H1 (cell line): ENCODE data around the gene TXN2. TPM values are rescaled to one million over a fixed set of nuclear protein-coding genes. Genes with fewer than 3 reads are reported as not detected.

Experiments
- CTCF ChIA-PET: fragments of 300-600 bp; sonication (Branson Sonifier 250); formaldehyde crosslinking; loops from one replicate; lab custom pipeline; 2021; ENCODE audit not compliant: partially characterized antibody; lab: Charles Lee
- POLR2A ChIA-PET: fragments of 300-600 bp; sonication (Branson Sonifier 250); formaldehyde crosslinking; loops from one replicate; lab custom pipeline; 2021; ENCODE audit warnings: inconsistent platforms; ENCODE audit not compliant: partially characterized antibody; lab: Charles Lee
- DNase-seq, 2 experiments: peaks; one replicate each; pipeline versions ENCODE4 v3.0.0 to v3.0.0-alpha.2; 2010 to 2022; ENCODE audit warnings: low spot score in 2 of 2, low read depth in 1 of 2, mixed read lengths in 1 of 2
- FAIRE-seq: peaks from 2 replicates; lab custom pipeline; 2011; peaks lifted over from hg19 to GRCh38; lab: Jason Lieb, UNC
- H2AFZ ChIP-seq: 2 replicates; pipeline ENCODE4 v1.8.1; 2012; ENCODE audit warnings: low read length, inconsistent platforms
- H2AK5ac ChIP-seq: 2 replicates; pipeline ENCODE4 v1.6.1; 2013; ENCODE audit warnings: low read depth, low read length
- H2BK120ac ChIP-seq: replicated peaks from 2 replicates; pipeline ENCODE3; 2013; ENCODE audit warnings: low read depth, low read length, inconsistent platforms
- H2BK12ac ChIP-seq: 2 replicates; pipeline ENCODE4 v1.6.1; 2013; ENCODE audit warnings: low read depth, low read length
- H2BK15ac ChIP-seq: 2 replicates; pipeline ENCODE4 v1.6.1; 2013; ENCODE audit warnings: low read length
- H2BK20ac ChIP-seq: 2 replicates; pipeline ENCODE4 v1.6.1; 2013; ENCODE audit warnings: low read length
- H2BK5ac ChIP-seq: 2 replicates; pipeline ENCODE4 v1.6.1; 2013; ENCODE audit warnings: low read depth, low read length
- H3K14ac ChIP-seq: 2 replicates; pipeline ENCODE4 v1.6.1; 2013; ENCODE audit warnings: inconsistent platforms; ENCODE audit not compliant: insufficient read length
- H3K18ac ChIP-seq: 2 replicates; pipeline ENCODE4 v1.6.1; 2013; ENCODE audit warnings: low read length; ENCODE audit errors: extremely low read depth
- H3K23ac ChIP-seq: 2 replicates; pipeline ENCODE4 v1.6.1; 2013; ENCODE audit warnings: inconsistent platforms; ENCODE audit not compliant: insufficient read length
- H3K23me2 ChIP-seq: 2 replicates; pipeline ENCODE4 v1.6.1; 2013; ENCODE audit warnings: low read depth, low read length
- H3K27ac ChIP-seq: 2 replicates; pipeline ENCODE4 v1.6.1; 2011; ENCODE audit warnings: low read depth, low read length, inconsistent platforms
- H3K27me3 ChIP-seq, 4 experiments: replicated peaks in 1 of 4; 1 replicate in 1 of 4; 2 replicates in 3 of 4; pipeline versions ENCODE4 v1.6.1 to v1.8.1; 2011 to 2013; ENCODE audit warnings: low read length in 3 of 4, mild to moderate bottlenecking in 3 of 4, inconsistent platforms in 2 of 4, mixed read lengths in 2 of 4, moderate library complexity in 1 of 4; ENCODE audit not compliant: control insufficient read depth in 3 of 4, insufficient read depth in 3 of 4; ENCODE audit errors: extremely low read depth in 1 of 4
- H3K36me3 ChIP-seq, 4 experiments: 2 replicates each; pipeline versions ENCODE4 v1.6.1 to v1.8.1; 2011 to 2013; ENCODE audit warnings: mild to moderate bottlenecking in 4 of 4, low read length in 3 of 4, moderate library complexity in 2 of 4, control low read depth in 1 of 4, inconsistent platforms in 1 of 4; ENCODE audit not compliant: insufficient read depth in 4 of 4, control insufficient read depth in 2 of 4
- H3K4ac ChIP-seq: replicated peaks from 2 replicates; pipeline ENCODE3; 2013; ENCODE audit warnings: low read length, low read depth, mixed read lengths, inconsistent platforms; ENCODE audit not compliant: insufficient read length
- H3K4me1 ChIP-seq, 4 experiments: replicated peaks in 1 of 4; 1 replicate in 1 of 4; 2 replicates in 3 of 4; pipeline versions ENCODE4 v1.6.1 to v1.8.1; 2011 to 2013; ENCODE audit warnings: low read length in 3 of 4, inconsistent platforms in 2 of 4, mixed read lengths in 1 of 4; ENCODE audit not compliant: insufficient read depth in 4 of 4, control insufficient read depth in 3 of 4
- H3K4me2 ChIP-seq, 2 experiments: 2 replicates each; pipeline versions ENCODE4 v1.6.1 to v1.8.1; 2011 to 2013; ENCODE audit warnings: low read depth in 2 of 2, low read length in 2 of 2, control low read depth in 1 of 2, inconsistent platforms in 1 of 2, mild to moderate bottlenecking in 1 of 2; ENCODE audit not compliant: insufficient read depth in 1 of 2
- H3K4me3 ChIP-seq, 4 experiments: fragments of 200-600, 300-600 bp in 1 of 4; sonication (generic), shearing (Covaris generic), sonication (Bioruptor Twin) in 1 of 4; 2 replicates each; pipeline versions ENCODE4 v1.5.1 to v1.8.1; 2011 to 2016; ENCODE audit warnings: low read length in 4 of 4, low read depth in 3 of 4, control low read depth in 2 of 4, inconsistent platforms in 2 of 4, mild to moderate bottlenecking in 2 of 4, mixed read lengths in 1 of 4, moderate library complexity in 1 of 4; ENCODE audit not compliant: insufficient read depth in 2 of 4; ENCODE audit errors: extremely low read depth in 1 of 4
- H3K56ac ChIP-seq: replicated peaks from 2 replicates; pipeline ENCODE3; 2013; ENCODE audit warnings: low read depth, mild to moderate bottlenecking, mixed read lengths, low read length, inconsistent platforms; ENCODE audit not compliant: insufficient read length
- H3K79me1 ChIP-seq: 2 replicates; pipeline ENCODE4 v1.6.1; 2013; ENCODE audit warnings: low read depth, low read length, control low read depth
- H3K79me2 ChIP-seq, 2 experiments: 2 replicates each; pipeline versions ENCODE4 v1.6.1 to v1.8.1; 2012 to 2013; ENCODE audit warnings: low read length in 2 of 2, mild to moderate bottlenecking in 2 of 2, inconsistent platforms in 1 of 2; ENCODE audit not compliant: insufficient read depth in 2 of 2, control insufficient read depth in 1 of 2
- H3K9ac ChIP-seq, 4 experiments: replicated peaks in 1 of 4; 1 replicate in 1 of 4; 2 replicates in 3 of 4; pipeline versions ENCODE4 v1.6.1 to v1.8.1; 2011 to 2013; ENCODE audit warnings: low read depth in 3 of 4, low read length in 3 of 4, control low read depth in 2 of 4, mild to moderate bottlenecking in 2 of 4, moderate library complexity in 2 of 4, inconsistent platforms in 1 of 4; ENCODE audit errors: extremely low read depth in 1 of 4
- H3K9me3 ChIP-seq, 2 experiments: 2 replicates each; pipeline versions ENCODE4 v1.6.1 to v1.8.1; 2012 to 2013; ENCODE audit warnings: mild to moderate bottlenecking in 2 of 2, moderate library complexity in 2 of 2, control low read depth in 1 of 2, inconsistent platforms in 1 of 2, low read depth in 1 of 2, low read length in 1 of 2, mixed read lengths in 1 of 2; ENCODE audit not compliant: insufficient read depth in 2 of 2
- H4K20me1 ChIP-seq, 2 experiments: replicated peaks in 1 of 2; 2 replicates each; pipeline versions ENCODE3 to v1.8.1; 2011 to 2013; ENCODE audit warnings: inconsistent platforms in 2 of 2, low read length in 2 of 2, mild to moderate bottlenecking in 1 of 2; ENCODE audit not compliant: insufficient read depth in 2 of 2, control insufficient read depth in 1 of 2
- H4K5ac ChIP-seq: 2 replicates; pipeline ENCODE4 v1.6.1; 2013; ENCODE audit warnings: low read length, low read depth, mixed read lengths, inconsistent platforms; ENCODE audit not compliant: insufficient read length
- H4K8ac ChIP-seq: 2 replicates; pipeline ENCODE4 v1.8.0; 2013; ENCODE audit warnings: mild to moderate bottlenecking, moderate library complexity, low read length, inconsistent platforms; ENCODE audit not compliant: insufficient read depth; ENCODE audit errors: extremely low read depth
- H4K91ac ChIP-seq: replicated peaks from 2 replicates; pipeline ENCODE3; 2013; ENCODE audit warnings: low read length, mixed read lengths, inconsistent platforms; ENCODE audit not compliant: insufficient read length
- CBX5 ChIP-seq: fragments of 300-800, 300-1000 bp; sonication (generic); IDR thresholded peaks from 2 replicates; pipeline ENCODE4 v1.7.1; 2016; ENCODE audit warnings: antibody characterized with exemption, low read length, low read depth
- POLR2A ChIP-seq, 2 experiments: IDR thresholded peaks; 1 replicate in 1 of 2; 2 replicates in 1 of 2; pipeline ENCODE4 v1.6.1; 2011; ENCODE audit warnings: low read depth in 2 of 2, low read length in 2 of 2, mild to moderate bottlenecking in 2 of 2; ENCODE audit errors: control extremely low read depth in 1 of 2
- SP4 ChIP-seq: IDR thresholded peaks from 2 replicates; pipeline ENCODE4 v1.6.1; 2012; ENCODE audit warnings: low read length, inconsistent platforms
- TEAD4 ChIP-seq: IDR thresholded peaks from 2 replicates; pipeline ENCODE4 v1.6.1; 2012; ENCODE audit warnings: low read depth, low read length, inconsistent platforms, mixed read lengths
- ZNF274 ChIP-seq: IDR thresholded peaks from 2 replicates; pipeline ENCODE4 v1.7.0; 2012; ENCODE audit warnings: low read length, borderline replicate concordance; ENCODE audit errors: extremely low read depth
- WGBS, 2 experiments: shearing (Covaris generic) in 1 of 2; methylation state at CpG; one replicate each; pipeline versions ENCODE4 v1.1.6 to v1.1.7; 2013 to 2015; ENCODE audit warnings: low lambda C conversion rate in 2 of 2, mixed read lengths in 2 of 2, inconsistent platforms in 1 of 2, low coverage in 1 of 2, missing lambda C conversion rate in 1 of 2; ENCODE audit not compliant: insufficient replicate concordance in 2 of 2, insufficient coverage in 1 of 2, insufficient read length in 1 of 2; ENCODE audit errors: extremely low coverage in 1 of 2, missing lambda C conversion rate in 1 of 2; 5-methylcytosine and 5-hydroxymethylcytosine counted together
- polyA plus RNA-seq, 7 experiments: library from polyadenylated mRNA; depleted of rRNA in 3 of 7; stranded (reverse) in 5 of 7; unstranded in 2 of 7; fragments of >200 nt in 5 of 7; fragments of 200-250 nt in 2 of 7; gene quantifications; 1 replicate in 5 of 7; 2 replicates in 1 of 7; 4 replicates in 1 of 7; pipeline versions ENCODE4 v1.2.1 to v1.2.3, GENCODE V29; 2011 to 2013; ENCODE audit warnings: missing spikeins in 2 of 7, mixed read lengths in 2 of 7
- total RNA-seq: library from RNA; stranded (reverse); fragmentation: NEBNext Ultra II Directional; extraction: Animal tissue kit (Norgen Biotek cat#: 25700); gene quantifications from 2 replicates; pipeline ENCODE4 v1.2.1, GENCODE V29; 2021
- TF ChIP-seq, protein P1 (sequence below): IDR thresholded peaks from 2 replicates; pipeline ENCODE4 v1.6.1; 2012; ENCODE audit warnings: inconsistent platforms

The TXN2 gene
- total and polyA plus RNA-seq, 2 of the 8 experiments (the other 6 are each of a cell fraction or from before 2014, with no cell fraction given), result 47.5 to 116 TPM

DNA sequence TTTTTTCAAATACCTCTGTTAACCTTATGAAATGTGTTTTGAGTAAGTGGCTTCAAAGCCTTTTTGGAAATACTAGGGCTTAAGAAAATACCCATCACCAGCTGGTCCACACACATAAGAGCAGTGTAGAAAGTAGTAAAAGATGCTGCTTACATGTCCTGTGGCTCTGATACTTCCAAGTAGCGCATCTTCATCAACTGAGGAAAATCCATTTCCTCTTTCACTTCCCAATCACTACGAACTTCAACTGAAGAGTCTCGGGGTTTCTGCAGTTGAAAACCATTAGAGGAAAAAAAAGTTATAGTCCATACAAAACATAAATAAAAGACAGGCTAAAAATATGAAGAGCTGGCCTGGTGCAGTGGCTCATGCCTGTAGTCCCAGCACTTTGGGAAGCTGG, 39.0 kb upstream of the TXN2 start:
- peaks cover 0 to 10% of the 10 kb centered on the region in 2 experiments for H4K20me1 ChIP-seq
- TF ChIP-seq, protein P1, sequence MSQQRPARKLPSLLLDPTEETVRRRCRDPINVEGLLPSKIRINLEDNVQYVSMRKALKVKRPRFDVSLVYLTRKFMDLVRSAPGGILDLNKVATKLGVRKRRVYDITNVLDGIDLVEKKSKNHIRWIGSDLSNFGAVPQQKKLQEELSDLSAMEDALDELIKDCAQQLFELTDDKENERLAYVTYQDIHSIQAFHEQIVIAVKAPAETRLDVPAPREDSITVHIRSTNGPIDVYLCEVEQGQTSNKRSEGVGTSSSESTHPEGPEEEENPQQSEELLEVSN, result no peak
- no peak for TF ChIP-seq POLR2A (IDR thresholded peaks at IDR 0.05; ENCODE audit: control extremely low read depth in 1 of 2, low read depth in 2 of 2, low read length in 2 of 2)
- no peak for TF ChIP-seq SP4
- TF ChIP-seq ZNF274, result no peak
- no peak for TF ChIP-seq CBX5
- TF ChIP-seq TEAD4, result no peak
- TF ChIP-seq, all 59 proteins: peak for 0
- Histone ChIP-seq H4K91ac (no peak overlapping the region), H3K23me2 (no peaks in the 10 kb centered on the region), H3K79me1 (no peaks in the 10 kb centered on the region; the same call in 1 of the 2 replicates), H4K8ac (no peak overlapping the region), H3K14ac (no peak overlapping the region), H3K27ac (no peak overlapping the region), H2BK20ac (no peak overlapping the region), H3K4me2 (no peak overlapping the region), H3K4me1 (no peaks in the 10 kb centered on the region), H3K27me3 (no peaks in the 10 kb centered on the region), H3K23ac (no peak overlapping the region), H3K56ac (no peak overlapping the region), H2BK120ac (no peak overlapping the region), H2BK15ac (no peak overlapping the region), H2BK12ac (no peak overlapping the region), H3K36me3 (peaks cover 75 to 99% (median 93%) of the 10 kb centered on the region in 4 experiments), H3K9ac (no peak overlapping the region), H2AK5ac (no peak overlapping the region), H3K4me3 (no peak overlapping the region), H3K4ac (no peak overlapping the region), H2AFZ (no peak overlapping the region), H3K18ac (no peak overlapping the region), H3K79me2 (no peaks in the 10 kb centered on the region), H4K5ac (no peak overlapping the region), H3K9me3 (no peaks in the 10 kb centered on the region), H2BK5ac (no peak overlapping the region)
- DNase-seq, result no peak
- FAIRE-seq, result no peak
- WGBS, 2 experiments, result 88% methylated on average over 3 of the region's 3 CpGs; no CpG with 5 or more reads in 1 of the 2 experiments
- POLR2A ChIA-PET, result interaction anchor here (0.7 to 7.8 kb wide), 3 partner anchors 9 to 34 kb away, joined by 3 to 92 read pairs (median 4); partner anchors contain the start of gene FOXRED2
- CTCF ChIA-PET, result interaction anchor here (0.8 to 6.7 kb wide), 2 partner anchors 9 to 219 kb away, joined by 3 to 63 read pairs; no protein-coding TSS in a partner anchor
